ENCODE results near the gene OS9. TPM values are rescaled to one million over a fixed set of nuclear protein-coding genes. Genes with fewer than 3 reads are reported as not detected.

OS9 gene
- total RNA-seq, 4 donors from 2014 or later = 120 to 390 (median 277) TPM

GRCh38 chr12:57694459-57695019 lies 607 bp downstream of the OS9 start:
- TF ChIP-seq CTCF (IDR thresholded peaks at IDR 0.05; ENCODE audit: low read depth) = no peak

GRCh38 chr12:57695770-57696432 lies 2.0 kb downstream of the OS9 start:
- TF ChIP-seq CTCF (IDR thresholded peaks at IDR 0.05; ENCODE audit: low read depth) = no peak

DNA sequence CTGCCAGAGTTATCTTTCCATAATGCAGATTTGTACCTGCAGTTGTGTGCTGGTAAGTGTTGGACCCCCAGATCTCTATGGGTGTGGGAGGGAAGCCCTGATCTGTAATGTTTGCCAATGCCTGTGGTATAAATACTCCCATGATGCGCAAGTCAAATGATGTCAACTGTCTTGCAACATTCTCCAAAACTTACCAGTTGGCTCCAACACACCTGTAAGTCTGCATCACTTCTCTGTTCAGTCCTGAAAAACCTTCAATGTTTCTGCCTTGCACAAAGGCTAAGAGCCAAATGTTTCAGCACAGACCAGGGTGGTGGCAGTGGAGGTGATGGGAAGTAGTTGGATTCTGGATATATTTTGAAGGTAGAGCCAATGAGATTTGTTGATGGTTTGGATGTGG lies 3.1 kb downstream of the OS9 start:
- TF ChIP-seq CTCF (IDR thresholded peaks at IDR 0.05; ENCODE audit: low read depth) = no peak

GRCh38 chr12:57698414-57698813 lies 4.5 kb downstream of the OS9 start:
- no peak for TF ChIP-seq CTCF (IDR thresholded peaks at IDR 0.05; ENCODE audit: low read depth)

GRCh38 chr12:57700317-57700716 lies 6.4 kb downstream of the OS9 start:
- no peak for TF ChIP-seq CTCF (IDR thresholded peaks at IDR 0.05; ENCODE audit: low read depth)

GRCh38 chr12:57707250-57707649 lies 13.3 kb downstream of the OS9 start:
- TF ChIP-seq CTCF (IDR thresholded peaks at IDR 0.05; ENCODE audit: low read depth) = no peak

- no peak for TF ChIP-seq CTCF (IDR thresholded peaks at IDR 0.05; ENCODE audit: low read depth)
Measured at GRCh38 chr12:57708296-57708695, 14.4 kb downstream of the OS9 start.
